ENCODE results near the gene GRPR. TPM values are rescaled to one million over a fixed set of nuclear protein-coding genes. Genes with fewer than 3 reads are reported as not detected.

Gene GRPR
- under 1 TPM; 0.13 to 0.34 (median 0.31) TPM for polyA plus RNA-seq (ENCODE audit: insufficient read length in 4 of 4)

- DNase-seq (ENCODE audit: low read depth in 4 of 4, low spot score in 2 of 4), result peak; percentile 4 to 63 (median 43)
Measured at GRCh38 chrX:16123222-16123786, at the start of gene GRPR. Gene GRPR, plus strand, starts transcription at chrX:16123565. Its CDS starts 389 bp downstream, at chrX:16123954.

DNA sequence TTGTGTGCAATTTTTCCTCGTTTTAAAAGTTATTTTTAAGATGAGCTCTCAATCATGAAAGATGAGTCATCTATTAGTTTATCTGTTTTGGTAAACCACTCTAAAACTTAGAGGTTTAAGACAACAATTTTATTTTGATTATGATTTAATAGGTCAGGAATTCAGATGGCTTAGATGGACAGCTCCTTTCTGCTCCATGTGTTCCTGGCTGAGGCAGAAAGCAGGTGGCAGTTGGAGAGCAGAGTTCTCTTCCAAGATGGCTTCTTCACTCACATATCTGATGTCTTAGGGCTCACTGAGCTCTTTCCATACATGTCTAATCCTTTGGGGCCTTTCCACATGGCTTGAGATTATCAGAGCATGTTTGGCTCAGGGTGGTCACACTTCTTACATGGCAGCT lies 48.3 kb upstream of the GRPR start:
- DNase-seq (ENCODE audit: low read depth in 4 of 4, low spot score in 2 of 4), result no peak

GRCh38 chrX:16076834-16077233 lies 46.5 kb upstream of the GRPR start:
- no peak for DNase-seq (ENCODE audit: low read depth in 4 of 4, low spot score in 2 of 4)

DNA sequence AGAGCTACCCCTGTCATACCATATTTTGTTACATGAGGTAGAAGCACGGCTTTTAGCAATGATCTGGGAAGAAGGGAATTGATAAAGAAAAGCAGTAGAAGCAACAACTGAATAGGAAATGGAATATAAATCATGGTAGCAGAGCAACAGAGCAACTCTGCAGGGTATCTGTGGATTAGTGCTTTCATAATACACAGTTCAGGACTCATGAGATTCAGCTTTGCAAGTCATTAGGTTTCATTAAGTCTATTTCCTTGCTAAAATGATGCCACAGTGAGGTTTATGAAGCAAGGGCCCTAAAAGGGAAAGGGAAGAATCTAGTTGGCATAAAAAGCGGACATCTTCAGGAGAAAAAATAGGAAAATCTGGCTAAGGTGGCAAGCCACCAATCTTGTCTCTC lies 45.6 kb upstream of the GRPR start:
- DNase-seq (ENCODE audit: low read depth in 4 of 4, low spot score in 2 of 4), result no peak

- no peak for DNase-seq (ENCODE audit: low read depth in 4 of 4, low spot score in 2 of 4)
Measured at GRCh38 chrX:16081357-16081756, 42.0 kb upstream of the GRPR start.

DNA sequence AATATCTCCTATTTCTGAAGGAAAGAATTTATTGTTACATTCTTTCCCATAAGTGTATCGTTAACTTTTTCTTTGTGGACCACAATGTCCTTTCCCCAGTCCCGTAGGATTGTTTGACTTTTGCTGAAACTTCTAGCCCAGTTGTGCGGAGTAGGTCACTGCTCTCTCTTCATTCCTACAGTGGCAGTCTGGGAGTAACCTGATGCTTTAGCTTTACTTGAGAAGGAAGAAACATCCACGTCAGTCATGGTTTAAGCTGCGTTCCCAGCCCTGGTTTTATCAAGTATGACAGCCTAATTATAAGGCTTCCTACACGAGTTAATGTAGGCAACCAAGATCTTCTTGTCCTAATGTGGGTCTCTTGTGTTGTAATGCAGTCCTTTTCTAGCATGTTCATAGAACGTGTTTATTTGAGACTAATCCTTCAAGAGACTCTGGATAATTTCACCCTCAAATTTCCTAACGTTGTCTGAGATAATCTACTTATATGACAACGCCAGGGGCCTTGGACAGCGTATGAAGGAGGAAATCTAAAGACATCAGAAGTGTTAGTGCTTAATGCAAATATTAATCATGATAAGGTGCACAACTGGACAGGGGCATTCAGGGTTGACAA lies 40.8 kb upstream of the GRPR start:
- DNase-seq (ENCODE audit: low read depth in 4 of 4, low spot score in 2 of 4), result no peak

- DNase-seq (ENCODE audit: low read depth in 4 of 4, low spot score in 2 of 4), result peak in 1 of 4 donors; percentile 9
Measured at GRCh38 chrX:16087076-16087475, 36.3 kb upstream of the GRPR start.

DNA sequence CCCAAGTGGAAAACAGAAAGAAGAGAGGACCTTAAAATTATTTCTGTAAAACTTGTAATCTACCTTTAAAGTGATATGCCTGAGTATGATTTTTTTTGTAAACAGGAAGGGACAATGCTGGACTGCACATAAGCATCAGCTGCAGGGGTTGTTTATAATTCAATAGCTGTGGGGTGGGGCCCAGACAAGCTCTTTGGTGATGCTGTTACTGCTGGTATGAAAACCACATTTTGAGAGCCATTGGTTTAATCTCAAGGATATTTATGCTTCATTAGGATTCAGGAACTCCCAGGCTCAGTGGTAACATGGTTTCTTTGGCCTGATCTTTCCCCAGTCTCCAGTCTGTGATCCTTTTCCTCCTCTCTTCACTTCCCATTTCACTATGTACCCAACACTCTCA lies 34.3 kb upstream of the GRPR start:
- no peak for DNase-seq (ENCODE audit: low read depth in 4 of 4, low spot score in 2 of 4)

DNA sequence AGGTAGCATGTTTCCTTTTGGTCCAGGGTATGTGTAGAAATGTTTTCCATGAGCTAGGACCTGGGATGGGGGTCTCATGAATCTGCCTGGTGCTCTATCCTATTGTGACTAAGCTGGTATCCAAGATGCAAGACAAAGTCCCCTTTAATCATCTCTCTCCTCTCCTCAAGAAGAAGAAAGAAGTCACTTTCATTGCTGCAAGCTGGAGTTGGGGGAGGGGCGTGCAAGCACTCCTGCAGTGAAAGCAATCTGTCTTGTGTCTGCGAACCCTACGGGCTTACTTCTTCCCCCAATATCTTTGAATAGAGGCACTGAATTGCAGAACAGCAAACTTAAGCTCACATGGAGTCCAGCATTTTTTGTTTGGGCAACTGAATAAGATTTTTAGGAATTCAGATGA lies 27.2 kb upstream of the GRPR start:
- no peak for DNase-seq (ENCODE audit: low read depth in 4 of 4, low spot score in 2 of 4)

DNA sequence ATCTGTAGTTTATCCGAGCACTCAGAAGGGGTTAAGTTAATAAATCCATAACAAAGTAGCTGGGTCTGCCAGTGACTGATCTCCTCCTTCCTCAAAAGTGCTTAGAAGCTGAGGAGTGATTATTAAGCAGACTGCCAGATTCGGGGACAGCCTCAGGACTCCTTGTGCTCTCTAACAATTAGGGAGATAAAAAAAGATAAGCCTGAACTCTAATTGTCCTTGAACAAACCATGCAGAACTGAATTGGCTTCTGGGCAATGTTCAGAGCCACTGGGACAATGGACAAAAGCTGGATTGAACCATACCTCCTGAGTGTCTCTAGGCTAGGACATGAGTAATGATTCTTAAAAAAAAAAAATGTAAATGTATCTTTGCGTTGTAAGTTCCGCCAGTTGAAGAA lies 22.7 kb upstream of the GRPR start:
- DNase-seq (ENCODE audit: low read depth in 4 of 4, low spot score in 2 of 4), result no peak

DNA sequence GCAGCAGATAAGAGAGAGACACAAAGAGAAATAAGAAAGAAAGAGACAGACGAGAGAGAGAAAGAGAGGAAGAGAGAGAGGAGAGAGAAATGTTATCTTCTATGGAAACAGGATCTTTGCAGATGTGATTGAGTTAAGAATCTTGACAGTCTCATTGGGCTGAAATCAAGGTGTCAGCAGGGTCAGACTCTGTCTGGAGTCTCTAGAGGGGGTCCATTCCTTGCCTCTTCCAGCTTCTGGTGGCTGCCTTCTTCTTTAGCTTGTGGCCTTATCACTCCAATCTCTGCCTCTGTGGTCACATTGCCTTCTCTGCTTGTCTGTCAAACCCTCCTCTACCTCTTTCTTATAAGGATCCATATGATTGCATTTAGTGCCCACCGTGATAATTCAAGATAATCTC lies 21.8 kb upstream of the GRPR start:
- DNase-seq (ENCODE audit: low read depth in 4 of 4, low spot score in 2 of 4), result no peak

- no peak for DNase-seq (ENCODE audit: low read depth in 4 of 4, low spot score in 2 of 4)
Measured at GRCh38 chrX:16103625-16104024, 19.7 kb upstream of the GRPR start.

DNA sequence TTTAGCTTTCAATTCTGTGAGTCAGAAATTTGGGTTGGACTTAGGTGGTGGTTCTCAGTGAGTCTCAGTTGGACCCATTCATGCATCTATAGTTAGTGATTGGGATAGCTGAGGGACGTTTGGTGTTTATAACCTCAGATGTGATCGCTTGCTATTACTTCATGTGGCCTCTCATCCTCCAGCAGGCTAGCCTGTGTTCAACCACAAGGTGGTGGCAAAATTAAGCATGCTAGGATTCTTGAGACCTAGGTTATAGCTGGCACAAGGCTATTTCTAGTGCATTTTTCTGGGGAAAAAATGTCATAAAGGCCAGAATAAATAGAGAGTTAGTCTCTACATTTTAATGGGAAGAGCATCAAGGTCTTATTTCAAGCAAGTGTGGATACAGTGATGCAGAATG lies 10.9 kb upstream of the GRPR start:
- no peak for DNase-seq (ENCODE audit: low read depth in 4 of 4, low spot score in 2 of 4)

DNA sequence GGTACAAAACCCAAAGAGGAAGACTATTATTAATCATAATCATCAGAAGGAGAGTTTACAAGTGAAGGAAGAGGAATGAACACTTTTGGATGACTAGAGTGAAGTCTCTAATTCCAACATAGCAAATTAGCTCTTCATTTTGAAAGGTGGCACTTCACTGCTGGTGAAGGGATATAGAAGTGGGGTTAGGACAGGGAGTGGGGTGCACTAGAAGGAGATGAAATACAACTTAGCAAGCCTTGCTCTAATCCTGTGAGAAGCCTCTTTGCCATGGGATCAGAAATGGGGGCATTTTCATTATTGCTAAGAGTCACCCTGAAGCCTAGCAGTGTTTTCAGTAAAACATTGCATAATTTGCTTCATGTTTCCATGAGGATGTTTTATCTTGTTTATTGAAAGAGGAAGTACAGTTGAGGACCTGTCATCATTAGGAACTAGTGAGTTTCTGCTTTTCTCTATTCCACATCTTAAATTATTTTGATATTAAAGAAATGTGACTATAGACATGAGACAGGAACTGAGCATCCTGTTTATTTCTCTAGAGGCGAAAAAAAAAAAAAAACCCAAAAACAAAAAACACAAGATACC lies 9.3 kb upstream of the GRPR start:
- DNase-seq (ENCODE audit: low read depth in 4 of 4, low spot score in 2 of 4), result no peak

DNA sequence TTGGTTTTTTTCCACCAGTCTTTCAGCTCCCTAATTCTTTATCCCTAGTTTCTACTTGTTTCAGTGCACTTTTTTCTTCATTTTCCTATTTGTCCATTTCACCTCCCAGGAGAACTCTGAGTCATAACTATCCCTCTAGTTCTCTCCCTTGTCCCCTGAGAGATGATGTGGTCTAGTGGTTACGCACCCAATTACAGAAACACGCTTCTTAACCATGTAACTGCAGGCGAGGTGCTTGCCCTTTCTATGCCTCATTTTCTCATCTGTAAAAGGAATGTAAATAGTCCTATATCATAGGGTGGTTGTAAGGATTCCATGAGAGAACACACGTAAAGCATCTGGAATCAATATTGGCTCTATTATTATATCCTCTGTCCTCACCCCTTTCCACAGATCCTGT lies 8.8 kb upstream of the GRPR start:
- DNase-seq (ENCODE audit: low read depth in 4 of 4, low spot score in 2 of 4), result no peak

GRCh38 chrX:16119353-16120220 lies 3.8 kb upstream of the GRPR start:
- no peak for DNase-seq (ENCODE audit: low read depth in 4 of 4, low spot score in 2 of 4)

DNA sequence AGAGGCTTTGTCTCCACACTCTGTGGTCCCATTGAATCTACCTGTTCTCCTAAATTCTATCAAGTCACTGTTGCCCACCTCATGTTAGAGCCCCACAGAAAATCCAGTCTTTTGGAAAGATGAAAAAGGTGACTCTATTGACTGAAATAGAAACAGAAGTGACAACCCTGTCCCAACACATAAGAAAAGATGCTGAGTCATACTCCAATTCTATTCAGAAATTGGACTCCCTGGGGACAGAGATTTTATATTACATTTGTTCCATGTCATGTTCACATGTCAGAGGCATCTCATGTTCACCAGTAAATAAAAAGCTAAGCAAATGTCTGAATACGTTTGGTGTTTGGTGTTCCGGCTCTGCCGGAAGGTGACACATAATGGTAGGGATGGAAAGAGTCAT lies 2.9 kb upstream of the GRPR start:
- DNase-seq (ENCODE audit: low read depth in 4 of 4, low spot score in 2 of 4), result no peak

DNA sequence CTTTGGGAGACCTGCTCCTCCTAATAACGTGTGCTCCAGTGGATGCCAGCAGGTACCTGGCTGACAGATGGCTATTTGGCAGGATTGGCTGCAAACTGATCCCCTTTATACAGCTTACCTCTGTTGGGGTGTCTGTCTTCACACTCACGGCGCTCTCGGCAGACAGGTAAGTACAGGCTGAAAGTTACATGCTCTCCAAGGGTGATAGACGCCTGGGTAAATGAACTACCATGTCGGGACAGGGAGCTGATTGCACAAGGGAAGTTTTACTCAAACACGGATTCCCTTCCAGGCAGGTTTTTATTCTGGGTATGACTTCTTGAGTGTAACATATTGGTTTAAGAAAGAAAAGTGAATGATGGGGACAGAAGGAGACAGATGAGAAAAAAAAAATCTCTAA lies 836 bp downstream of the GRPR start:
- no peak for DNase-seq (ENCODE audit: low read depth in 4 of 4, low spot score in 2 of 4)

GRCh38 chrX:16125520-16126149 lies 2.3 kb downstream of the GRPR start:
- no peak for DNase-seq (ENCODE audit: low read depth in 4 of 4, low spot score in 2 of 4)

- DNase-seq (ENCODE audit: low read depth in 4 of 4, low spot score in 2 of 4), result no peak
Measured at GRCh38 chrX:16130707-16131106, 7.3 kb downstream of the GRPR start.

DNA sequence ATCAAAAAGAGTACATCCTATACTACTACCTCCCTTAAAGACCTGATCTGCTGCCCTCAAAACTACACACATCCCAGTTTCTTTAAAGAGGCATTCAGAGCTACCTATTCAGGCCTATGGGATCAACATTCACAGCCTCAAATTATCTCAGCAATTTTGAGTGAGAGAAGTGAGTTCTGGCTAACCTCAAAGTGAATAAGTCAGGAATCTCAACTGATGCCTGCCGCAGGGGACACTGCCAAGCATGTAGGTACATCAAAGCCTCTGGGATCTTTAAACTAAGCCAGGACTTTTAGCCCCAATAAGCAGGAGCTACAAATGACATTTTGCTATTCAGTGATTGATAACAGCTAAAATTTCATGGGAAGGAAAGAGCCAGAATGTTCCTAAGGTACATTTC lies 11.6 kb downstream of the GRPR start:
- DNase-seq (ENCODE audit: low read depth in 4 of 4, low spot score in 2 of 4), result no peak

Data from left renal cortex interstitium (tissue), 4 donors.